Iris pigment epithelial cell (primary cell): ENCODE data around the gene BCL2L13.
A peak's percentile ranks its signal among the peaks of the same experiment; 100 is the strongest.
"Not testable (repeated sequence)": the region's sequence is repeated elsewhere in the genome, so short reads cannot be mapped to it uniquely, and the experiment has no call there.

Experiments
- DNase-seq: peaks from one replicate; pipeline ENCODE4 v3.0.0-alpha.2; 2011; ENCODE audit warnings: low read depth

BCL2L13 gene

DNA sequence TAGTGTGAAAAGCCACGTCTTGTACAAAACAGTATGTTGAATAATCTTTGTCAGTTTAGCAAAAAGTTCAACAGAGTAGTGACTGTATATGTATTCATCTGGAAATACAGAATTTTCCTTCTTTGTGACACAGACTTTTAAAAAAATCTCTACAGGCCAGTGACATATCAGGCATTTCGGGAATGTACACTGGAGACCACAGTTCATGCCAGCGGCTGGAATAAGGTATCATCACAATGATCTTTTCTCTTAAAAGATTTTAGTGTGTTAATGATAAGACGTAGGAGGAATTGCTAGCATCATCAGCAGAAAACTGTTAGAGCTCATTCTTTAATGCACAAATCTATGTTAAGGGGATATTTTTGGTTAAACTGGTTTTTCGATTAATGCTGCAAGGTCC, 57.4 kb downstream of the BCL2L13 start:
- no peak for DNase-seq

DNA sequence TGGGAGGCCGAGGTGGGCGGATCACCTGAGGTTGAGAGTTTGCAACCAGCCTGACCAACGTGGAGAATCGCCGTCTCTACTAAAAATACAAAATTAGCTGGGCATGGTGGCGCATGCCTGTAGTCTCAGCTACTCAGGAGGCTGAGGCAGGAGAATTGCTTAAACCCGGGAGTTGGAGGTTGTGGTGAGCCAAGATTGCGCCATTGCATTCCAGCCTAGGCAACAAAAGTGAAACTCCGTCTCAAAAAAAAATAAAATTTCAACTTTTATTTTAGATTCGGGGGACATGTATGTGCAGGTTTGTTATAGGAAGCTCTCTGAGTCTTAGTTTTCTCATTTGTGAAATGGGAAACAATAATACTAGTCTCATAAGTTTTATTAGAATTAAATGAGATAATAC, 58.6 kb downstream of the BCL2L13 start:
- DNase-seq, result peak; percentile 34

- DNase-seq, result not testable (repeated sequence)
These were observed 59.7 kb downstream of the BCL2L13 start for GRCh38 chr22:17698276-17698675.

DNA sequence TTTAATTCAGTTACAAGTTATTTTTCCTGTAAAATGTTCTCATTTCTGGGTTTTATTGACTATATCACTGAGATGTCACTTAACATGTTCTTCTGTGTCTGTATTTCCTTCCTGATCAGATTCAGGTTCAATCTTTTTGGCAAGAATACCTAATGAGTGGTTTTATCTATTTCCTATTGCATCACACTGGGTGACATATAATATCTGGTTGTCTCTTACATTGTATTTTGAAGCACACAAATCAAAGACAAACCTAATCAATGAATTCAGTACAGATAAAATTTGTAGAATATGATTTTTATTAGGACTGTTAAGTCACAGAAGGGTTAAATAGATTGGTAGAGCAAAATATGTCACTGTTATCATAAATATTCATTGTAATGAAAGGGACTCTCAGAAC, 60.4 kb downstream of the BCL2L13 start:
- DNase-seq, result no peak

GRCh38 chr22:17699696-17700340, 61.3 kb downstream of the BCL2L13 start:
- DNase-seq, result no peak

- DNase-seq, result peak; percentile 32
These were observed 62.2 kb downstream of the BCL2L13 start for GRCh38 chr22:17700778-17701177.

DNA sequence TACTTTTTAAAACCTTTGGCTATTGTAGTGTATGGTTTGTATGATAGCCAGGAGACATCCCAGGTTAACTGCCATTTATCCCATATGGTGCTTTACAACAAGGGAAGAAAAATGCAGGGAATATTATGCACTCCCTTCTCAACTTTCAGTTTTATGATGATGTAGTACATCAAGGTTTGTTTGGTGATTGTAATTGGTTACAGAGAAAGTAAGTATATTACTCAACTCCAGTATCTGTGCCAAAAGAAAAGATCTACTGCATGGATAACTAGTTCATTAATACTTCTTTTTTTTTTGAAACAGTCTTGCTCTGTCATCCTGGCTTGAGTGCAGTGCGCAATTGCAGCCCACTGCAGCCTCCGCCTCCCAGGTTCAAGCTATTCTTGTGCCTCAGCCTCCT, 65.3 kb downstream of the BCL2L13 start:
- DNase-seq, result peak; percentile 73

DNA sequence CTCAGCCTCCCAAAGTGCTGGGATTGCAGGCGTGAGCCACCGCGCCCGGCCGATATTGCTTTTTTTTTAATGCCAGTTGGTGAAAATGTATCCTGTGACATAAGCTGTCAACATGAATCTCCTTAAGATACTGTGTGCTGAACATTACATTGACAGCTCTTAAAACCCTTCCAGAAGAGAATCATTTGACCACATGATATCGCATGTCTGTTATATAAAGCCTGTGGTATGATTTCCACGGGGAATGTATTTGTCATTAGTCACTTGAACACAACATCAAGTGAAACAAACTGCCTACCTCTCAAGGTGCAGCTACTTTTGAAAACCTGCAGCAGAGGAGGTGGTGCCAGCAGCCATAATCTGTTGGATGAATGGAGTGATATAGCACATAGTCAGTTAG, 67.0 kb downstream of the BCL2L13 start:
- DNase-seq, result peak; percentile 36

- DNase-seq, result peak; percentile 99
These were observed 67.7 kb downstream of the BCL2L13 start for GRCh38 chr22:17705951-17706900.

- no peak for DNase-seq
These were observed 68.4 kb downstream of the BCL2L13 start for GRCh38 chr22:17706947-17707346.

- peak; percentile 60 for DNase-seq
These were observed 69.0 kb downstream of the BCL2L13 start for GRCh38 chr22:17707526-17707925.

GRCh38 chr22:17710023-17710422, 71.5 kb downstream of the BCL2L13 start:
- no peak for DNase-seq

DNA sequence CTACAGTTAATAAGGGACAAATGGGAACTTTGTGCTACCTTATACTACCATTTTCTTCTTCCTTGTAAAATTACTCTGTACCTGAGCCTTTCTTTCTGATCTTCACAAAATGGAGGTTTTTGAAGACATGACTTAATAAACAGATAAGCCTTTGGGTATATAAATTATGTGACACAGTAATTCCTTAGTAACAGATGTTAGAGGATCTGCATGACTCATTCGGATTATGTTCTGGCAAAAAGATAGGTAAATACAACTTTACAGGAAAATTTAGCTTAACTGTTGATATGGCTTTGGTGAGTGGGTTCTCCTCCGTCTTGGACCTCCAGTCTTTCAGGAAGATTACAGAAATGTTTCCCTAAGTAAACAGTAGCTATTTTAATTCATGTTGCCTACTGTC, 73.9 kb downstream of the BCL2L13 start:
- DNase-seq, result peak; percentile 73

DNA sequence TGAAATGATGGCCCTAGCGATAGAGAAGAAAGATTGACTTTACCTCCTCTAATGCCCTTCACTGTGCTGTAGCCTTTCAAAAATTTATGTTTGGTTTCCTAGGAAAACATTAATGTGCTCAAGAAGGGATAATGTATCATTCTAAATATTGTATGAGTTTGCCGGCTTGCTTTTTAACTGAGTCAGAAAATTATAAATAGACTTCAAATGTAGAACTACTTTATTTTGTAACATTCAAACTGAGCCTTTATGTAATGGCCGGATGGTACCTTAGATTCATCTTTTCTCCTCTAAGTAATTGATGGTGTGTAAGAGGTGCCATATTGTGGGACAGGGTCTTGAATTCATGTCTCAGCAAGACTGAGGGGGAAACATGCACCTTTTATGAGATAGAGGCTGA, 78.0 kb downstream of the BCL2L13 start:
- DNase-seq, result no peak

GRCh38 chr22:17717708-17718107, 79.2 kb downstream of the BCL2L13 start:
- peak; percentile 79 for DNase-seq

GRCh38 chr22:17719911-17720310, 81.4 kb downstream of the BCL2L13 start:
- no peak for DNase-seq

DNA sequence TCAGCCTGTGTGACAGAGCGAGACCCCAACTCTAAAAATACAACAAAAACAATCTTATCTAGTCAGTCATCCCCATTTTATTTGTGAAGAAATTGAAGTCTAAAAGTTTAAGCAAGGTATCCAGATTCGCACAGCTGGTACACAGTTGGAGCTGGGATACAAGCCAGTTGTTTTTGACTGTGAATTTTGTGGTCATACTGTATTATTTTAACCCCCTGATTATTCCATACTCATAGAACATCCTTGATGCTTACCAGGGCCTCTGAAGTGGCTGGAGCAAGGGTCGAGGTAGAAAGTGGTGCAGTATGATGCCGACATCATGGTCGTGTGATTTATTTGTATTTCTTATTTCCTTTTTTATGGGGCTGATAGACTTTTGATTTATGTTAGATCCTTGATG, 85.7 kb downstream of the BCL2L13 start:
- DNase-seq, result no peak

DNA sequence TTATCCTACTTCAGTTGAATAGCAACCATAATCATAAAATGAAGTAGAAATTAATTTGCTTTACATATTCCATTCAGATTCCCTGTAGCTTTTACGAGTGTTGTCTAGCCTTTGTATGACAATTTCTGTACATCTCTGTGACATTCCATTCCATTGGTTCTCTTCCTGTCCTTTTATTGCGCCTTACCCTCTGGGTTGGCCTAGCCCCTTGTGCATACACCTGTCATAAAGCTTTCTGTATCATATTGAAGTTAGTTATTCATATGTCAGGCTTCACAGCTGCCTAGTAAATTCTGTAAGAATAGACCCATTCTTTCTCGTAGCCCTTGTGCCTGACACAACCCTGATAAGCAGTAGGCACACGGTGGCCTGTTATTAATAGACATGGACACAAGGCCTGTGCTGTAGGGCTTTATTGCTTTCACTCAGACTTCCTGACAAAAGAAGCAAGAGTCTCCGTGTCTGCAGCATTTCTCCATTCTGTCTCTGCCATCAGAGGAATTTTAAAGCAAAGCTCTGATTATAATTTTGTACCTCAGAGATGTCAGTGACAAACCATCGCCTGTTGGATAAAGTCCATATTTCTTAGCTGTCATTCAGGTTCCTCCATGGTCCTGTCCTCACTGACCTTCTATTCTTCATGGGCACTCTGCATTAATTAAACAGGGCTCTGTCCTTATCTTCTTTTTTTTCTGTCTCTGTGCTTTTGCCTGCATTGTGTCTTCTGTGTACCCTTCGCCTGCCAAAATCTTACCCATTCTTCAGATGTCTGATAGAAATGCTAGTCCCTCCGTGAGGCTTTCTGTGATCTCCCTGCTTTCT, 86.3 kb downstream of the BCL2L13 start:
- DNase-seq, result no peak

GRCh38 chr22:17725500-17725796, 86.9 kb downstream of the BCL2L13 start:
- DNase-seq, result no peak

GRCh38 chr22:17726006-17726927, 87.7 kb downstream of the BCL2L13 start:
- peak; percentile 66 for DNase-seq
